Measurements from ENCODE around the gene GABPB1.

DNA sequence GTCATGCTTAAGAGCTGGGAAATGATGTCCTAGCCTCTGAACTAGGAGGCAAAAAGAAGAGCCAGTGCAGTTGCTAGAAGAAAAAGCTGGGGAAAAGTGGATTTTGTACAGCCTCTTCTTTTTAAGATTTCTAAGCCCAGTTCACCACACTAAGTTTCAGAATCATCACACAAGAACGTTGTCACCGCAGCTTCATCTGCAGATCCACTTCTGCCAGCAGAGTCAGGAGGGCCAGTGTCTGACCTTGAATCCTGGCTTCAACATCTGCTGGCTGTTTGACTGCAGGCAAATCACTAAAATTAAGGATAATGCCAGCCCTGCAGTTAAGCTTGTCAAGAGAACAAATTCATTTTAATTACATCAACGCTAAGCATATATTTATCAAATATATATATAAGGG lies 125.7 kb downstream of the GABPB1 start:
- TF ChIP-seq, protein P1, sequence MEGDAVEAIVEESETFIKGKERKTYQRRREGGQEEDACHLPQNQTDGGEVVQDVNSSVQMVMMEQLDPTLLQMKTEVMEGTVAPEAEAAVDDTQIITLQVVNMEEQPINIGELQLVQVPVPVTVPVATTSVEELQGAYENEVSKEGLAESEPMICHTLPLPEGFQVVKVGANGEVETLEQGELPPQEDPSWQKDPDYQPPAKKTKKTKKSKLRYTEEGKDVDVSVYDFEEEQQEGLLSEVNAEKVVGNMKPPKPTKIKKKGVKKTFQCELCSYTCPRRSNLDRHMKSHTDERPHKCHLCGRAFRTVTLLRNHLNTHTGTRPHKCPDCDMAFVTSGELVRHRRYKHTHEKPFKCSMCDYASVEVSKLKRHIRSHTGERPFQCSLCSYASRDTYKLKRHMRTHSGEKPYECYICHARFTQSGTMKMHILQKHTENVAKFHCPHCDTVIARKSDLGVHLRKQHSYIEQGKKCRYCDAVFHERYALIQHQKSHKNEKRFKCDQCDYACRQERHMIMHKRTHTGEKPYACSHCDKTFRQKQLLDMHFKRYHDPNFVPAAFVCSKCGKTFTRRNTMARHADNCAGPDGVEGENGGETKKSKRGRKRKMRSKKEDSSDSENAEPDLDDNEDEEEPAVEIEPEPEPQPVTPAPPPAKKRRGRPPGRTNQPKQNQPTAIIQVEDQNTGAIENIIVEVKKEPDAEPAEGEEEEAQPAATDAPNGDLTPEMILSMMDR (IDR thresholded peaks at IDR 0.05): no peak
- no peak for TF ChIP-seq POLR2A (IDR thresholded peaks at IDR 0.05)

All from body of pancreas (tissue), 4 donors.